DND-41 (cell line): ENCODE results near the gene PSMG3.

ENCODE experiments used
- ATAC-seq: fragments of 200-7000 bp; cut with Tn5 transposase; 3 replicates; pipeline ENCODE4 v1.9.1; 2021; ENCODE audit warnings: low read depth; ENCODE audit not compliant: insufficient read depth
- DNase-seq: peaks from one replicate; pipeline ENCODE4 v3.0.0-alpha.2; 2020
- H2AFZ ChIP-seq: 2 replicates; pipeline ENCODE4 v1.6.0; 2012; ENCODE audit warnings: low read depth, low read length
- H3K27ac ChIP-seq: 2 replicates; pipeline ENCODE4 v1.5.1; 2012; ENCODE audit warnings: low read length, inconsistent platforms
- H3K27me3 ChIP-seq: fragments of 200-600 bp; sonication (generic); 2 replicates; pipeline ENCODE4 v1.6.0; 2012; ENCODE audit warnings: low read length, mild to moderate bottlenecking, inconsistent platforms; ENCODE audit not compliant: insufficient read depth, poor library complexity
- H3K36me3 ChIP-seq: 2 replicates; pipeline ENCODE4 v1.5.1; 2012; ENCODE audit warnings: low read length, inconsistent platforms; ENCODE audit not compliant: insufficient read depth
- H3K4me1 ChIP-seq: 2 replicates; pipeline ENCODE4 v1.5.1; 2012; ENCODE audit warnings: mild to moderate bottlenecking, low read length; ENCODE audit not compliant: insufficient read depth
- H3K4me2 ChIP-seq: 2 replicates; pipeline ENCODE4 v1.6.0; 2012; ENCODE audit warnings: mild to moderate bottlenecking, moderate library complexity, low read length, inconsistent platforms; ENCODE audit not compliant: insufficient read depth
- H3K4me3 ChIP-seq, 2 experiments: fragments of 200-600 bp in 1 of 2; shearing (Covaris generic) in 1 of 2; 2 replicates each; pipeline ENCODE4 v1.5.1; 2012 to 2016; ENCODE audit warnings: inconsistent platforms in 2 of 2, low read length in 2 of 2, mild to moderate bottlenecking in 2 of 2, low read depth in 1 of 2, moderate library complexity in 1 of 2
- H3K79me2 ChIP-seq: 2 replicates; pipeline ENCODE4 v1.6.0; 2012; ENCODE audit warnings: low read length, inconsistent platforms; ENCODE audit not compliant: insufficient read depth
- H3K9ac ChIP-seq: 2 replicates; pipeline ENCODE4 v1.6.0; 2012; ENCODE audit warnings: low read depth, mild to moderate bottlenecking, inconsistent platforms, low read length, moderate library complexity
- H3K9me3 ChIP-seq: 2 replicates; pipeline ENCODE4 v1.5.1; 2012; ENCODE audit warnings: low read length, moderate library complexity, mild to moderate bottlenecking, inconsistent platforms; ENCODE audit not compliant: insufficient read depth, severe bottlenecking
- H4K20me1 ChIP-seq: 2 replicates; pipeline ENCODE4 v1.6.0; 2012; ENCODE audit warnings: low read length; ENCODE audit not compliant: insufficient read depth
- EZH2 ChIP-seq: IDR thresholded peaks from 3 replicates; pipeline ENCODE4 v1.6.1; 2012; ENCODE audit warnings: borderline replicate concordance, low read depth, mild to moderate bottlenecking, moderate library complexity, low read length, inconsistent platforms; ENCODE audit not compliant: severe bottlenecking
- TF ChIP-seq, protein P1 (sequence below): IDR thresholded peaks from 2 replicates; pipeline ENCODE4 v1.5.1; 2012; ENCODE audit warnings: borderline replicate concordance, low read length, moderate library complexity, mild to moderate bottlenecking; ENCODE audit not compliant: poor library complexity, severe bottlenecking; ENCODE audit errors: extremely low read depth

Gene PSMG3

DNA sequence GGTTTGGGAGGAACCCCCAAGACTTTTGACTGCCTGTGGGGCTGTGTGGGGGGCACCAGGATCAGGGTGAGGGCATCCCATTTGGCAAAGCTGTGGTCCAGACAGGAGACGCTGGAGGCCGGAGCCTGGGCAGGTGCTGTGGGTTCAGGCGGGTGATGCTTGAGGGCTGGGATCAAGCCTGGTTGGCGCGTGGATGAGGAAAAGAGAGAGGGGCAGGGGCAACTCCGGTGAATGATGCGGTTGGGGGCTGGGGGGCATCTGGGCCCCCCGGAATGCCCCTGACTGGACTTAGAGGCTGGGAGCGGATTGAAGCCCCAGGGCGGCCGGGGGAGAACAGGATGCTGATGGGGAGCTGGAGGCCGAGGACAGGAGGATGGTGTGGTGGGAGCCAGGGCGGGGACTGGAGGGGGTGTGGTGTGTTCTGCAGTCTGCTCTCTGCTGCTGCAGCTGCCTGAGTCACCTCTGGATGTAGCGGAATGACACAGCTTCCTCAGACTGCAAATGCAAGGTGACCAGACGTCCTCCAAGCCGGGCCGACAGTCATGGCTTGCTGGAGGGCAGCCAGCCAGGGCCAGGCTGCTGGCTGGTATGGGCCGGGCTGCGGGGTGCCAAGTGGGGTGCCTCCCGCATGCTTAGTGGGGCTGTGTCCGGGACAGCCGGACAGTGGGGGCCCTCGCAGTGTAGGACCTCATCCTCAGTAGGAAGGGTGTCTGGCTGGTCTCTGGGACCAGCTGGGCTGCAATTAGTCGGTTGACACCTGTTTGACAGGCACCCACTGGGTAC is 36.1 kb downstream of the PSMG3 start:
- Histone ChIP-seq H3K9me3 (no peaks in the 10 kb centered on the region), H3K4me3 (no peak overlapping the region), H3K9ac (no peak overlapping the region), H2AFZ (no peak overlapping the region), H3K27ac (no peak overlapping the region), H3K4me1 (peaks cover 30% of the 10 kb centered on the region), H4K20me1 (peaks cover 71% of the 10 kb centered on the region), H3K4me2 (peak overlapping the region; percentile 17), H3K79me2 (peaks cover 80% of the 10 kb centered on the region), H3K27me3 (no peaks in the 10 kb centered on the region), H3K36me3 (peaks cover 17% of the 10 kb centered on the region)
- ATAC-seq = no peak
- TF ChIP-seq EZH2 = no peak
- TF ChIP-seq, protein P1, sequence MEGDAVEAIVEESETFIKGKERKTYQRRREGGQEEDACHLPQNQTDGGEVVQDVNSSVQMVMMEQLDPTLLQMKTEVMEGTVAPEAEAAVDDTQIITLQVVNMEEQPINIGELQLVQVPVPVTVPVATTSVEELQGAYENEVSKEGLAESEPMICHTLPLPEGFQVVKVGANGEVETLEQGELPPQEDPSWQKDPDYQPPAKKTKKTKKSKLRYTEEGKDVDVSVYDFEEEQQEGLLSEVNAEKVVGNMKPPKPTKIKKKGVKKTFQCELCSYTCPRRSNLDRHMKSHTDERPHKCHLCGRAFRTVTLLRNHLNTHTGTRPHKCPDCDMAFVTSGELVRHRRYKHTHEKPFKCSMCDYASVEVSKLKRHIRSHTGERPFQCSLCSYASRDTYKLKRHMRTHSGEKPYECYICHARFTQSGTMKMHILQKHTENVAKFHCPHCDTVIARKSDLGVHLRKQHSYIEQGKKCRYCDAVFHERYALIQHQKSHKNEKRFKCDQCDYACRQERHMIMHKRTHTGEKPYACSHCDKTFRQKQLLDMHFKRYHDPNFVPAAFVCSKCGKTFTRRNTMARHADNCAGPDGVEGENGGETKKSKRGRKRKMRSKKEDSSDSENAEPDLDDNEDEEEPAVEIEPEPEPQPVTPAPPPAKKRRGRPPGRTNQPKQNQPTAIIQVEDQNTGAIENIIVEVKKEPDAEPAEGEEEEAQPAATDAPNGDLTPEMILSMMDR = no peak
- no peak for DNase-seq

DNA sequence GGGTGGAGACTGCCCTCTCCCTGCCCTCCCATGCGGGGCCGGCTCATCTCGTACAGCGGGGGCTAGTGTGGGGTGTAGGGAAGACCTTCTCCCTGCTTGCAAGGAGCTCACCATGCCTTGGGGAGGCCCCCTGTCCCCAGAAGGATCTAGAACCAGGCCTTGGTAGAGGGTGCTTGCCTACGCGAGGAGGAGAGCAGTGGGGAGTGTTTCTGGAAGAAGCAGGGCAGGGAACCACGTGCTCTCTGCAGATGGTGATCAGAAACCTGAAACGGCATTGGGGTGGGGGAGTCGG is 36.6 kb downstream of the PSMG3 start:
- H3K4me1 ChIP-seq = peaks cover 30% of the 10 kb centered on the region
- peaks cover 67% of the 10 kb centered on the region for H4K20me1 ChIP-seq
- no peaks in the 10 kb centered on the region for H3K9me3 ChIP-seq
- TF ChIP-seq EZH2 = no peak
- TF ChIP-seq, protein P1 = no peak
- DNase-seq (no peak), ATAC-seq (no peak)
- H3K79me2 ChIP-seq = peaks cover 75% of the 10 kb centered on the region
- peaks cover 17% of the 10 kb centered on the region for H3K36me3 ChIP-seq
- H3K27ac ChIP-seq = no peak overlapping the region
- no peak overlapping the region for H3K9ac ChIP-seq
- H3K4me3 ChIP-seq = peak overlapping the region in 1 of 2 experiments; percentile 5; a peak in 1 of 4 replicates
- peak overlapping the region; percentile 95; the same call in 1 of the 2 replicates for H3K4me2 ChIP-seq
- no peaks in the 10 kb centered on the region for H3K27me3 ChIP-seq
- H2AFZ ChIP-seq = no peak overlapping the region

DNA sequence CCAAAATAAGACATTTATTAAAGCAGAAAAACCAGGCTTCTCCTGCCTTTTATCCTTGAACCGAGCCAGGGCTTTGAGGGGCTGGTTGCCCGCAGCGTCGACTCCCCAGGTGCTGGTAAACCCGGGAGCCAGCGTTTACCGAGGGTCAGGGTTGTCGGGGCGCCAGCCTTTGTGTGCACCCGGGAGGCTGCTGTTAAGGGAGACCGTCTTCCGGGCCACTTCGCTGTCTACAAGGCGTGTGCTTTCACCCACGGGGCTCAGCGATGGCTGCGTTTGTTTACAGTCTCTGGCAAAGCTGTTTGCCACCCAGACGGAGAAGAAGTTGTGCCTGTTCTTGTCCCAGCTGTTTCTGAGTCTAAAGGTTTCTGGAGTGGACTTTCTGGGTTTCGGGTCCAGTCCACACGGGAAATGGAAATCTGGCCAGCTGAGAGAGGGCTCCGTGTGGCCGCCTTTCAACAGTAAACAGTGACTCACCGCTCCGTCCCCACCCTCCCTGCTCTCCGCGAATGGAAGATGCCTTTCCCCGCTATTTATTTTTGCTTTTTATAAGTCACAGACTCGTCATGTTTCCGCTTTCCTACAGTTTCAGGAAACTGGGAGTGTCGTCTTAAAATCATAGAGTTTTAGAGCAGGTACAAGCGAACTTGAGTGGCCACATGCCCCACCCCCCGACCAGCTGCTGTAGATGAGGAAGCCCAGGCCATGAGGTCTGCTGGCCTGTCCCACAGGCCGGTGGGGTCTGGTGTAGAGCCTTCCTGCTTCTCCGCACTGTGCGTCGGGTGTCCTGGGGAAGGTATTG is 37.2 kb downstream of the PSMG3 start:
- TF ChIP-seq, protein P1 = no peak
- H3K79me2 ChIP-seq = peaks cover 70% of the 10 kb centered on the region
- peaks cover 13% of the 10 kb centered on the region for H3K36me3 ChIP-seq
- H4K20me1 ChIP-seq = peaks cover 61% of the 10 kb centered on the region
- no peak overlapping the region for H3K27ac ChIP-seq
- peak overlapping the region; percentile 65; the same call in 1 of the 2 replicates for H3K9ac ChIP-seq
- ATAC-seq (no peak), DNase-seq (no peak)
- H3K4me3 ChIP-seq = peak overlapping the region in 1 of 2 experiments; percentile 71; a peak in 1 of 4 replicates
- H2AFZ ChIP-seq = no peak overlapping the region
- H3K4me2 ChIP-seq = peak overlapping the region; percentile 95
- peaks cover 30% of the 10 kb centered on the region for H3K4me1 ChIP-seq
- H3K9me3 ChIP-seq = no peaks in the 10 kb centered on the region
- H3K27me3 ChIP-seq = no peaks in the 10 kb centered on the region
